Hematopoietic multipotent progenitor cell treated with erythropoietin and hydrocortisone succinate and interleukin-3 and kit ligand, for 17 days (in vitro differentiated cells): ENCODE results near the gene CD40LG.

Source experiments
- DNase-seq: peaks from one replicate; pipeline ENCODE4 v3.0.0-alpha.2; 2015; ENCODE audit warnings: low spot score

The CD40LG gene

DNA sequence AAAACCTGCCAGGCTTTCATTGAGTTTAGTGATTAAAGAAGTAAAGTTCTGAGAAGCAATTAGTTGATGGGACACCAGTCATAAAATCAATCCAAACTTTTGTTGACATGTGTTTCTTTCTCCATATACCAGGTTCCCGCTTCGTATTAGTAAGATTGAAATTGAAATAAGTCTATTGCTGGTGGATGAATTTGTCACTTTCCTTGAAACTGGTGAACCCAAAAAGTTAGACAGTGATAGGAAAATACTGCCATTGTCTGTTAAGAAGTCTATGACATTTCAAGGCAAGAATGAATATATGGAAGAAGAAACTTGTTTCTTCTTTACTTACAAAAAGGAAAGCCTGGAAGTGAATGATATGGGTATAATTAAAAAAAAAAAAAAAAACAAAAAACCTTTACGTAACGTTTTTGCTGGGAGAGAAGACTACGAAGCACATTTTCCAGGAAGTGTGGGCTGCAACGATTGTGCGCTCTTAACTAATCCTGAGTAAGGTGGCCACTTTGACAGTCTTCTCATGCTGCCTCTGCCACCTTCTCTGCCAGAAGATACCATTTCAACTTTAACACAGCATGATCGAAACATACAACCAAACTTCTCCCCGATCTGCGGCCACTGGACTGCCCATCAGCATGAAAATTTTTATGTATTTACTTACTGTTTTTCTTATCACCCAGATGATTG, at the start of gene CD40LG:
Gene CD40LG (plus strand): TSS at position 482 of the 684 bp plus-strand sequence. CDS start 91 bp downstream, at position 573.
- no peak for DNase-seq

DNA sequence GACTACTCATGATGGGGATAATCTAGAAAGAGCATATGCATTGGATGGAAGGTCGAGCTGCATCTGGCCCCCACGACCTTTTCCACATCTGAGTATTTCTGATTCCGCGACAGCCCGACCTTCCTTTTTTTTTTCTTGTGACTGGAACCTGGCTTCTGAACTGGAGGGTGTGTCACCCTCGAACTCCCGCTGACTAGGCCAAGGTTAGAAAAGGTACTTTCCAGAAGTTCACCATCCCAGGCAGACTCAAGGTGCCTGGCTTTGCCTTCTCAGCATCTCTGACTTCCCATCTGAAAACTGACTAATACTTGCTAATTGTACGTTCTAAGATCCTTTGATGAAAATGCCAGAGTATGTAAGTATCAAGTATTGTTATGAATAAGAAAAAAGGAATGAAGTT, 49.3 kb upstream of the CD40LG start:
- DNase-seq, result no peak

DNA sequence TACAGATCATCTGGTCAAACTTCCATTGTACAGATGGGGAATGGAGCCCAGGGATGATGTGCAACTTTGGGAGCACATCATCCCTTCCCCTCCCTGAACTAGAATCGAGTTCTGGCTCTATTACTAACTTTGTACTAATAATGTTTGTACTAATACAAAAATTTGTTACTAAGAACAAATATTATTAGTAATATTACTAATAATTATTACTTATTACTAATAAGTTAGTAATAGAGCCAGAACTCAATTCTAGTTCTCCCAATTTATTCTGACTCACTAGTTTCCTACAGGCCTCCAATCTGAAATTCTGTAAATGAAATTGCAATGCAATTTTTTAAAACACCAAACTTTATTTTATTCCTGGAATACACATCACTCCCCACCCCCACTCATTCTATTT, 47.9 kb upstream of the CD40LG start:
- no peak for DNase-seq

DNA sequence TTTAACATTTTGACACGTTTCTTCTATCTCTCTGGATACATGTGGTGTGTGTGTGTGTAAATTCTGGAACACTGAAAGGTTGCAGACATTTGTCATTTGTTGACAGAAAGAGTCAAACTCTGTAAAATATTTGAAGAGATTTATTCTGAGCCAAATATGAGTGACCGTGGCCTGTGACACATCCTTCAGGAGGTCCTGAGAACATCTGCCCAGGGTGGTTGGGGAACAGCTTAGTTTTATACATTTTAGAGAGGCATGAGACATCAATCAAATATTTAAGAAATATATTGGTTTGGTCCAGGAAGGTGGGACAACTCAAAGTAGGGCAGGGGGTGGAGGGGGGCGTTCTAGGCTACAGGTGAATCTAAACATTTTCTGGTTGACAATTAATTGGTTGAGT, 40.7 kb upstream of the CD40LG start:
- no peak for DNase-seq

DNA sequence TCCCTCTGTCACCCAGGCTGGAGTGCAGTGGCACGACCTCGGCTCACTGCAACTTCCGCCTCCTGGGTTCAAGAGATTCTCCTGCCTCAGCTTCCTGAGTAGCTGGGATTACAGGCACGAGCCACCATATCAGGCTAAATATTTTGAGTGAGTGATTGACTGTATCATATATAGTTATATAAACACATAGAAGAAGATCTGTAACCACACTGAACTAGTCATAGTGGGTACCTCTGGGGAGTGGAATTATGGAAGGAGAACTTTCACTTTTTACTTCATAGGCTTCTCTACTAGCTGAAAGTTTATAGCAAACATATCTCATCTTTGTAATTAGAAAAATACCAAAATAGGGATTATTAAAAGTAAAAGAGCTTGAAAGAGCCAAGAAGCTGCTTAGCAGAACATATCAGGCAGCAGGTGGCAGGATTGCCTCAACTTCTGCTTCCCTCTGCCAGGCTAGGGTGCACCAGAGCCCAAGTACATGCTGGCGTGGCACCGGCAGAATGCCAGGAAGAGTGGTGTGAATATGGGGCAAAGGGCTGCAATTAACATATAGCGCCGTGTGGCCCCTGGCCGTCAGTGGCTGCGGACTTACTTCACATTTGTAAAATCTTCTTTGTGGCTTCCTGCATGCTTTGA, 39.5 kb upstream of the CD40LG start:
- peak; percentile 17 for DNase-seq

DNA sequence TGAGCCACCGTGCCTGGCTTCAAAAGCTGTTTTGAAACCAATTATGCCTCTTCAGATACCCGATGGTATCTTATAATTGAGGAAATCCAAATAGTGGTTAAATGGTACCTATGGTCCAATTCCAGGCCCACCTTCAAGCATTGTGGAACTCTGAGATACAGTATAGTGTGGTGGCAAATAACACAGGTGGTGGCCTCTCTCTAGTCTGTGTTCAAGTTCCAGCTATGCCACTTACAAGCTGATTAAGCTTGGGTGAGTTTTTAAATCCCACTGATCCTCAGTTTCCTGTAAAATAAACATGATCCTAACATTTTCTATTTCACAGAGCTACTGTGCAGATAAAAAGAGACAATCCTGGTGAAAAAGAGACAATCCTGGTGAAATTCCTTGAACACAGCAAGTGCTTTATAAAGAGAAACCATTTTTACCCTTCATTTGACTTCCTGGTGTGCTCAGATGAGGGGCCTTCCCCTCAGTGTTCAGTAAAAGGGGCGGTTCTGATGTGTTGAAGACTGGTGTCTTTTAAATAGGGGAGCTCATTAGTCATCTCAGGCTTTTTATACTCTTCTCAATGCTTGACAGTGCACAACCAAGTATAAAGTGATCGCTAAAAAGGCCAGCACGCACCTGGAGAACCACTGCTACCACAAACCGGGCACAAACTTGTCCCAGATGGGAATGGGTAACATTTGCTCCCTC, 30.8 kb upstream of the CD40LG start:
- DNase-seq, result no peak

DNA sequence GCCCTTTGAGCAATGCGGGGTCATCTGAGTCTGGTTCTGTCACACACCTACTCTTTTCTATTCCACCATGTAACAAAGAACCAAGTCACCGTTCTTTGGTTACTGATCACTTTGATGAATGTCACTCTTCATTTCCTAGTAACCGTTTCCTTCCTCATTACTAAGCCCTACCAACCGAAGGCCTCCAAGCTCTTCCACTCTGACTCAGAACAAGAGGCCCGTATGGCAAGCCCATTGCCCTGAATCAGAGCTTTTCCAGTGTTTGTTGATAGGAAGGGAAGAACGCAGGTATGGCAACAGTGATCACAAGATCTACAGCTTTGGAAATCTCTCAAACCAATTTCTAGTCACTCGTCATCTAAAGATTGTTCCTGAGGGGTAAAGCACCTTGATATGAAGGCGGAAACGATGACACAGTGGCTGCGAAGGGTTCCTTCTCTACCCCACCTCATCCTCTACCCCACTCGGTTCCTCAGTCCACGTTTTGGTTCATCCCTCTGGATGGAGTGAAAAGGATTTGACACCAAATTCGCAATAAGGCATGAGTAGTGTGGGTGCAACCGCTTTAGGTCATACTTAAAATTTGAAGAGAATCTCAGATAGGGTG, 28.0 kb upstream of the CD40LG start:
- no peak for DNase-seq

DNA sequence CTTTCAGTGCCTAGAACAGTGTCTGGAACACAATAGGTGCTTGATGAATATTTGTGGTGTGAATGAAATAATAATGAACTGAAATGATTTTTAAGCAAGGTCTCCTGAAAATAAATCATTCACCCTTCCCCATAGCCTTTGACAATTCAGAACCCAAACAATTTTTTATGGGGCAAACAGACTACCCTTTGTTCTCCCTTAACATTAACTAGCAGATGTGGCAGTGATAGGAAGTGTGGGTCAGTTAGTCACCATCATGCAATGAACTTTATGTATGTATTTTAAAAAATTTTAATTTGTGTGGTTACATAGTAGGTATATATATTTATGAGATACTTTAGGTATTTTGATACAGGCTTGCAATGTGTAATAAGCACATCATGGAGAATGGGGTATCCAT, 27.2 kb upstream of the CD40LG start:
- no peak for DNase-seq

DNA sequence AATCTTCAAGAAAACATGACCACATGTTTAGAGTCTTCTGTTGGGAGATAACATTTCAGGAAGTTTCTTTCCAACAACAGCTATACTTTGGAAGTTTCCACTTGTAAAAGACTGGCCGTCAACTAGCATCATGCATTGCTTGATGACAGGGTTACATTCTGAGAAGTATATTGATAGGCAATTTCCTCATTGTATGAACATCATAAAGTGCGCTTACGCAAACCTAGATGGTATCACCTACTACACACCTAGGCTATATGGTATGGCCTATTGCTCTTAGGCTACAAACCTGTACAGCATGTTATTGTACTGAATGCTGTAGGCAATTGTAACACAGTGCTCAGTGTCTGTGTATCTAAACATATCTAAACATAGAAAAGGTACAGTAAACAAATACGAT, 25.4 kb upstream of the CD40LG start:
- DNase-seq, result no peak

DNA sequence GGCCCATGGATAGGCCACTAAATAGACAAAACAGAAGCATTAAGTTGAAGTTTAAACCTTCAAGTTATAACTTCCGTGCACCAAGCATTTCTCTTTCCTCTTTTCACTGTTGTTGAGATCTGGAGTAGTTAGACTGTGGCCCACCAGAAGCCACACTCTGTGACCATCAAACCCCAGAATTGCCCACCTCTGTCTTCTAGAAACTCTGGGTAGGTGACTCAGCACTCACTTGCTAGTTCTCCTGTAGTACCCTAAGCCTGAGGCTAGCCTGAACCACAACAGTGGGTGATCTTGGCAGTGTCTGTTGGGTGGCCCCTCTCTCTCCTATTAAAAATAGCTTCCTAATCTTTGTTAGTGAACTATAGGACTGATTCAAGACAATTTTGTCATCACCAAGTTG, 24.6 kb upstream of the CD40LG start:
- no peak for DNase-seq

DNA sequence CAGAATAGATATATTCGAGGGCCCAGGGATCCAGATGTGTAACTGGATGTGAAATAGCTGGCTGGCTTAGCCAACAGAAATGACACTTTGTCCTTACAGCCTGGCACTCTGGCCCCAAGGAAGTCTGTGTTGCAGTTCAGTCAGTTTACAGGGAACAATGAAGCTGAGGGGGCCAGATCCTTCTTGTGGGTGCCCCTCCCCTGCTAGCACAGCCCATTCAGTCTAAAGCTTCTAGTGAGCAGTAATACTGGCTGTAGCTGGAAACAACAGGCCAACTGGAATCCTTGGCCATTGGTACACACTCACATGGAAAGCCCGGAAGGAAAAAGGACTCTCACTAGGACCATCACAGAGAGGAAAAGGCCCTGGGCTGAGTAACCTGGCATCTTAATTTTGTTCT, 22.7 kb upstream of the CD40LG start:
- DNase-seq, result no peak

DNA sequence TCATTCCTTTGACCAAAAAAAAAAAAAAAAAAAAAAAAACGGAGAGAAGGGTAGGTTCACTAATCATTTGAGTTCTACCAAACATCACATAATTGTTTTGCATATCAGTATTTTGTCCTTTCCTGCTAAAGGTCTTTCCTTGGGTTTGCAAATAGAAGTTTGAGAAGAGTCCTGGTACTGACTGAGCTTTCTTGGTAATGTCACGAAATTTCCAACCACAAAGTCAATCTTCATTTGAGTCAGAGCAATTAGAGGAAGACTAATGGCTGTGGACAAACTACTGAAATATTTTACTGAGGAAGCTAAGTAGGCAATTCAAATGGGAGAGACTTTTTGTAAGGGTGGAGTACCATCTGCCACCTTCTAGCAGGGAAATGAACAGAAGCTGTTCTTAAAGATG, 21.7 kb upstream of the CD40LG start:
- no peak for DNase-seq

DNA sequence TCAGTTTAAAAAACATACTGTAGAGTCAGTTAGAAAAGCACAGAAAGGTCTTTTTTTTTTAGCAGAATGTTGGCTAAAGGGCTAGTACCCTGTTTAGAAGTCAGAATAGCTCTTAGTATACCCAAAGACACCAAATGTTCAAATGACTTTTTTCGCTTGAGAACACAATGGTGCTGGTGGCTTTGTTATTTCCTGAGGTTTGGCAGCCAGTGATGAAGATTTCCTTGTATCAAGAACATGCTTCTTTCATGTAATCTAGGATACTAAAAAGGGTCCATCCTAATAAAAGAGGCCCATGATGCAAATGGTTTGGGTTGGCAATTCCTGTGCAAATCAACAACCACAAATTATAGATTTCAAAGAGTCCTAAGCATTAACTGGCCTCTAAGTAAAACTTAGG, 21.1 kb upstream of the CD40LG start:
- DNase-seq, result no peak

DNA sequence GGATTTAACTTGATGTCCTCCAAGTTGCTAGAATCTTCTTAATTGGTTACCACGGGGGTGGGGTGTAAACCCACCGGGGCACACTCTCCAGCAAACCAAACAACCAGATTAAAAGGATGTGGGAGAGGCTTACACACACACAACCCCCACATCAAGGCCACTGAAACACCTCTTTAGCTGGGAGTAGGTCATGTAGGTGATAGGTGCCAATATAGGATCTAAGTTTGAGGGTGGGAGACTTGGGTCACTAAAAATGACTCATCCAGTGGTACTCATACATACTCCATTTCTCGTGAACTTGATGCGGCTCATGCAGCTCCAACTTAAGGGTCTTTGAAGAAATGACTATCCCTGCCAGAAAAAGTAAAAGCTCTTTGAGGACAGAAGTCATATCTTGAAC, 20.5 kb upstream of the CD40LG start:
- no peak for DNase-seq

DNA sequence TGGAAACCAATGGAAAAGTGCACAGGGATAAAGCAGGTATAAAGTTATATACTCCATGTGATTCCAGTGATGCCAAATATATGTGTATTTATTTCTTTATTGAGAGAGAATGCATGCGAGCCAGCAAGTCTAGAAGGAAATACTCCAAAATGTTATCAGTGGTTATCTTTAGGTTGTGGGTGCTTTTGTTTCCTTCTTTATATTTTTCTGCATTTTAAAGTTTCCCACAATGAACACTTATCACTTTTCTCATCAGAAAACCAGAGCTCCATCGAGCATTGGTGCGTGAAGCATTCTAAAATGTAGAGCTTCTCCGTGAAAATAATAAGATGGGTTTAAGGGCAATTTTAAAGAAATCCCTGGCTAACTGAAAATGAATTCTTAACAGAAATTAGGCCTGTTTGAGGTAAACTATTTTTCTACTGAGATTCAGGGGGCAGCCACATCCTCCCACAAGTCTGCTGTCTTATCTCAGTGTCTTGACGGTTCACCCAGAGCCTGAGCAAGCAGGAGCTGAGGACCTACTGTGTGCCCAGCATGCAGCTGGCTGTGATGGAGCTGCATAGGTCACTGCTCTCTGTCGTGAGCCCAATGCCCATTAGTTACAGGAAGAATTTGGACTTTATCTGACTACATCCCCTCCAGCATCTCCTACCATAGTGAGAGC, 18.7 kb upstream of the CD40LG start:
- DNase-seq, result no peak

DNA sequence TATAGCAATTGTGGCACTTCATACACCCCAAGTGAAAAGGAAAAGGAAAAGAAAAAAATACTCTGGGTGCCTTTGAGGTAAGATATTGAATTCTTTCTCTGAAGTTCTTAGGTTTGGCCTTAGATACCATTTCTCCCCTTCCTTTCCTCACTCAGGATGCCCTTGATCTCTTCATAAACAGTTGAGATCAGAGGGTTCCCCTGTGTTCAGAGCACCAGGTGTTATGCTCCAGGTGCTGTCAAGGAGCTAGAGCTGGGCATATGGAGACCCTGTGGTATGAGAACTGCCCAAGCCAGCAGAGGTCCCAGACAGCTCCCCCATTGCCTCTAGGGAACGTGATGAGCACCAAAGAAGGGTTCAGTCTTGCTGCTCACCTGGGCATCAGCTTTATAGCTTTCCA, 17.1 kb upstream of the CD40LG start:
- no peak for DNase-seq

DNA sequence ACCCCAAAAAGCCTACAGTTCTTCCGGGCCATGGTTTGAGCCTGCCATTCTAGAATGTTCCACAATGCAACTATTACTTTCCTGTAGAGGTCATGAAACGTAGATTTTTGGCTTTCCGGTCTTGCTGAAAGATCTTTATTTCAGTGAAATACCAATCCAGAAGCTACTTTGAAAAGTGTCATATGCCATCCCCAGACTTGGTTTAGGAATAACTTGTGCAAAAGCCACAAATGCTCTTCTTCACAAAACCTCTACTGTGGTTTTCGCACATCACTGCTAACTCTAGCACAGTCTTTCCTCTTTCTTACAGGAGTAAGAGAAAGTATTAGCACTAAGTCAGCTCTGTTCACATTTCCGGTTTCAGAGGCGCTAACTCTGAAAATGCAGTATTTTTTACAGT, 12.7 kb upstream of the CD40LG start:
- DNase-seq, result no peak

DNA sequence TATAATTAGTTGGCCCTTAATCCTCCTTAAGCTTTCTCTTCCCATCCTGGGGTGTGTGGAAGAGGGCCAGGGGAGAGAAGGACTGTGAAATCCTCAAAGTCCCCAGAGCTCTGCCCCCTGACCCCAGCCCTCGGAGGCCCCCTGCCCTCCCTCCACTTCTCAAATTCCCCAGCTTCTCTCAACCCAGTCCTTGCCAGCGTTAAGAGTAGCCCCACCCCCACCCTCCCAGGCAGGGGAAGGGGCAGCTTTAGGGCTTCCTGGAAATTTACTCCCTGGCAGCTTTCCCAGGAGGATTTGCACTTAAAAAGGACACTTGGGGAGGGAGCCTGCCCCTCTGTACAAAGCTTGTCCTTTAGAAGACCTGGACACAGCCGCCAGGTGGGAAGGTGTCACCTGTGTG, 11.8 kb upstream of the CD40LG start:
- no peak for DNase-seq

DNA sequence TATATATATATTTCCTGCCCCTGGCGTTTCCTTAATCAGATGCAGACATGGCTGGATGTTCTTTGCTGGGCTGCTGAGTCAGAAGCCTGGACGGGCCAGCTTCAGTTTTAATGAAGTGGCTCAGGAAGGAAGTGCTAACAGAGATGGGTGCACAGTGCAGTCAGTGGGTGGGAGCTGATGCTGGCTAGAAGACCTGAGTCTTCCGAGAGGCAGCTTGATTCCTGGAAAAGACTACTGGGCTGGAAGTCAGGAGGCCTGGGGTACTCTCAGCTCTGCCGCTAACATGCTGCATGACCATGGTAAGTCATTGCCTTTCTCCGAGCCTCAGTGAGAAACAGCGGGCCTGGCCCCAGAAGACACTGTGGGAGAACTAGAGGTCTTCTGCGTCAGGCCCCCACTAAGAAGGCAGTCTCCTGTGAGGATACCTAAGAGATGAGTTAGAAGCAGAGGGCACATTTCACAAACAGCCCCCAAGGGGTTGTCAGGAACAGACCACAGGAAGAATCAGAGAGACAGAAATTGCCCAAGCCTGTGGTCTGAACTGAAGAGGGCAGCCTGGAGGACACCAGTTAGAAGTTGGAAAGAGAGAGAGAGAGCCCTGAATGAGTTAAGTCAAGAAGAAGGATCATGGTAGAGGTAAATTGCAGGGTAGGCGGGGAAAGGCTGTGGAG, 8.3 kb upstream of the CD40LG start:
- DNase-seq, result no peak

DNA sequence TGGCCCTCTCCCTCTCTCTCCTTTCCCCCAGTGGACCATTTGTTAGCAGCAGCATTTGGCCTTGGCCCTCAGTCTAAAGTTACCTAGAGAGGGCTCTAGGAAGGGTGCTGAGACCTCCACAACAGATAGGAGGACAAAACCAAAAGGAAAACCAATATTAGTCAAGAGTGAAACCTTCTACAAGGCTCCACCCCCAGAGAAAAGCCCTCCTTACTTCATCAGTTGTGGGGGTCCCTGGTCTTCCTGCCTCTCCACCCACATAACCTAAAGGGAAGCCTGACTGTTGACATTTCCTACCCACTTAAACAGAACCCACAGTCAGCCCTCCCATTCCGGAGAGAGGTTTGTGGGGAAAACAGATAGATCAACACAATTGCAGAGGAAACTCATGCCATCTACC, 4.7 kb upstream of the CD40LG start:
- DNase-seq, result no peak

DNA sequence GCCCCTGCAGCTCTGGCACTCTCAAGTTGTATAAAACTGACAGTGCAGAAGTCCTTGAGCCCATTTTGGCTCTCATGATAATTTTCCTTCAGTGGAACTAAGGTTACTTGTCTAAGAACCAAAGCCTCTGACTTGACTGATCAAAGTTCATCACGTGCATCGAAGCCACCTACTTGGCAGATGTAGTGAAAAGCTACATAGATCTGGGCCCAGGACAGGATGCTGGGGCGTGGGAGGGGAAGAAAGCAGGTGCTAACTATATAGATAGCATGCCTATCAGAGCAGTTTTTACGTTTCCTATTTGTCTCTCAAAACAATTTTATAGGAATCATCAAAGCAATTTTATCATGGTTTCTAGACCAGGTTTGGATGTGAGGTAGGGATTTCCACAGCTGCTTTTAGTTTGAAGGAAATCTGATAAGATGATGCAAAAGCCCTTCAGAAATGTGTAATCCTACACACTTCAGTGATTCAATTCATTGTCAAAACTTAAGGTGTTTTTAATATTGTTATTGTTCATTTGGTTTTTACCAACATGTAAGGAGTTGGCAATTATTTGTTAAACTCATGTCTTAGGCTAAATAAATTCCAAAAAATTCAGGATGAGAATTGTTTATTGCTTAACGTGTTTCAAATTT, 1.2 kb upstream of the CD40LG start:
- DNase-seq, result no peak

DNA sequence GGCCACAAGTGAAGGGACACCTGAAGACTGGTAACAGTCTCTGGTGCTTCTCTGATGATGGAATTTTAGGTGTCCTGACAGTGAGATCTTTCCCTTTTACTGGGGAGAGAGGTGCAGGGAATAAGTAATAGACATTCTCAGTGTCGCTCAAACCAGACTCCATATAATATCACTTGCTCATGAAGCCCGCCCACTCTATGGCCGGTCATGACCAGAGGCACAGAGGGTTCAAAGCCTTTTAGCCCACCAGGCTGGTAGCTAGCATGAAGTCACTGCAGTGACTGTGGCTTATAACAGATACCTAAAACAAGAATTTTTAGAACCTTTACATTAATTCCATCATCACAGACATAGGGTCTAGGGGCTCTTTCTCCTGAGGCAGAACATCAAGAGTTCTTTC, 2.9 kb downstream of the CD40LG start:
- DNase-seq, result no peak
